ENCODE data around the gene ITGA2. TPM values are rescaled to one million over a fixed set of nuclear protein-coding genes. Genes with fewer than 3 reads are reported as not detected.
A peak's percentile ranks its signal among the peaks of the same experiment; 100 is the strongest.

ITGA2 gene
- polyA plus RNA-seq, 1 experiment = 5.3 TPM

GRCh38 chr5:53011233-53011632, 22.1 kb downstream of the ITGA2 start:
- Histone ChIP-seq H3K36me3 (ENCODE audit: control insufficient read depth, insufficient read depth, low read length) (no peaks in the 10 kb centered on the region), H3K4me3 (ENCODE audit: low read depth, low read length) (no peak overlapping the region), H3K27me3 (ENCODE audit: control insufficient read depth, insufficient read depth, low read length) (no peaks in the 10 kb centered on the region)
- POLR2A ChIA-PET = no interaction called here
- CTCF ChIA-PET = interaction anchor here (1.0 to 1.6 kb wide), 2 partner anchors 11 to 15 kb away, joined by 3 to 4 read pairs; no protein-coding TSS in a partner anchor
- TF ChIP-seq CTCF (IDR thresholded peaks at IDR 0.05; ENCODE audit: insufficient read depth, low read depth, low read length) = no peak
- no peak for DNase-seq (ENCODE audit: low read depth)

DNA sequence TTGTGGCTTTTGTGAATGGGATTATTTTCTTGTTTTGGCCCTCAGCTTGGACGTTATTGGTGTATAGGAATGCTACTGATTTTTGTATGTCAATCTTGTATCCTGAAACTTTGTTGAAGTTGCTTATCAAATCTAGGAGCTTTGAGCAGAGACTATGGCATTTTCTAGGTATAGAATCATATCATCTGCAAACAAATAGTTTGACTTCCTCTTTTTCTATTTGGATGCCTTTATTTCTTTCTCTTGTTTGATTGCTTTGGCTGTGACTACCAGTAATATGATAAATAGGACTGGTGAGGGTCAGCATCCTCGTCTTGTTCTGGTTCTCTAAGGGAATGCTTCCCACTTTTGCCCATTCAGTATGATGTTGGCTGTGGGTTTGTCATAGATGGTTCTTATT, 24.7 kb downstream of the ITGA2 start:
- Histone ChIP-seq H3K4me3 (ENCODE audit: low read depth, low read length) (no peak overlapping the region), H3K36me3 (ENCODE audit: control insufficient read depth, insufficient read depth, low read length) (no peaks in the 10 kb centered on the region), H3K27me3 (ENCODE audit: control insufficient read depth, insufficient read depth, low read length) (no peaks in the 10 kb centered on the region)
- DNase-seq (ENCODE audit: low read depth) = no peak
- TF ChIP-seq CTCF (IDR thresholded peaks at IDR 0.05; ENCODE audit: insufficient read depth, low read depth, low read length) = no peak
- ChIA-PET POLR2A (no interaction called here), CTCF (no interaction called here)

GRCh38 chr5:53017383-53017782, 28.2 kb downstream of the ITGA2 start:
- no peak for TF ChIP-seq CTCF (IDR thresholded peaks at IDR 0.05; ENCODE audit: insufficient read depth, low read depth, low read length)
- ChIA-PET POLR2A (no interaction called here), CTCF (no interaction called here)
- Histone ChIP-seq H3K36me3 (ENCODE audit: control insufficient read depth, insufficient read depth, low read length) (no peaks in the 10 kb centered on the region), H3K4me3 (ENCODE audit: low read depth, low read length) (no peak overlapping the region), H3K27me3 (ENCODE audit: control insufficient read depth, insufficient read depth, low read length) (no peaks in the 10 kb centered on the region)
- DNase-seq (ENCODE audit: low read depth) = no peak

- no peaks in the 10 kb centered on the region for H3K27me3 ChIP-seq (ENCODE audit: control insufficient read depth, insufficient read depth, low read length)
- H3K36me3 ChIP-seq (ENCODE audit: control insufficient read depth, insufficient read depth, low read length) = no peaks in the 10 kb centered on the region
- no peak for TF ChIP-seq CTCF (IDR thresholded peaks at IDR 0.05; ENCODE audit: insufficient read depth, low read depth, low read length)
- no peak for DNase-seq (ENCODE audit: low read depth)
- CTCF ChIA-PET = interaction anchor here (0.6 kb wide), 1 partner anchor 8 kb away, joined by 3 read pairs; no protein-coding TSS in a partner anchor
- POLR2A ChIA-PET = no interaction called here
- H3K4me3 ChIP-seq (ENCODE audit: low read depth, low read length) = no peak overlapping the region
These were observed 28.7 kb downstream of the ITGA2 start for GRCh38 chr5:53017794-53018391.

DNA sequence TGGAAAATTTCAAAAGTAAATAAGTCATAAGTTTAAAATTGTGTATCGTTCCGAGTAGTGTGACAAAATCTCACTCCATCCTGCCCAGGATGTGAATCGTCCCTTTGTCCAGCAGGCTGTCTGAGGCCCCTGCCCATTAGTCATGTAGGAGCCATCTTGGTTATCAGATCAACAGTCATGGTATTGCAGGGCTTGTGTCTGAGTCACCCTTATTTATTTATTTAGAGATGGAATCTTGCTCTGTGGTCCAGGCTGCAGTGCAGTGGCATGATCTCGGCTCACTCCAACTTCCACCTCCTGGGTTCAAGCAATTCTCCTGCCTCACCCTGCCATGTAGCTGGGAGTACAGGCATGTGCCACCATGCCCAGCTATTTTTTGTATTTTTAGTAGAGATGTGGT, 30.2 kb downstream of the ITGA2 start:
- ChIA-PET CTCF (no interaction called here), POLR2A (no interaction called here)
- Histone ChIP-seq H3K36me3 (ENCODE audit: control insufficient read depth, insufficient read depth, low read length) (no peaks in the 10 kb centered on the region), H3K4me3 (ENCODE audit: low read depth, low read length) (no peak overlapping the region), H3K27me3 (ENCODE audit: control insufficient read depth, insufficient read depth, low read length) (no peaks in the 10 kb centered on the region)
- TF ChIP-seq CTCF (IDR thresholded peaks at IDR 0.05; ENCODE audit: insufficient read depth, low read depth, low read length) = peak; percentile 32
- no peak for DNase-seq (ENCODE audit: low read depth)
